NOMO-1 treated with DMSO at 0.1 percent for 48 hours (cell line): ENCODE results near the gene LEMD2.

Source experiments
- DNase-seq: peaks from one replicate; lab custom pipeline; 2025; ENCODE audit not compliant: unreplicated experiment; lab: John Stamatoyannopoulos, UW

LEMD2 gene

DNA sequence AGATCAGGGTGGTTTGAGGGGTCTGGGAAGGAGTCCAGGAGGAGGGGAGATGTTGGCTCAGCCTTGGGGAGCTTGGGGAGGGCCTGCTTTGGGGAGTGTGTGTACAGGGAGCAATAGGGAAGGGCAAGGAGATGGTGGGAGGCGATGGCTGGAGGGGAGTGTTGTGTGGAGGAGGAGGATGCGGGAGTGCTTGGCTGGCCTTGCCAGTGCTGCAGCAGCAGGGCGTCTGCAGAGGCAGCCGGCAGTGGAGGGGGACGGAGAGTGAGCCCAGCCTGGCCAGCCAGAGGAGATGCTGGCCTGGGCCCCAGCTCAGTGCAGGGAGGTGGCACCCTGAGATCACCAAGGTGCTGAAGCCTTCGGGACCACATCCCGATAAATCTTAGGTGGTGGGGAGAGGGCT lies 46.1 kb downstream of the LEMD2 start:
- DNase-seq: no peak

DNA sequence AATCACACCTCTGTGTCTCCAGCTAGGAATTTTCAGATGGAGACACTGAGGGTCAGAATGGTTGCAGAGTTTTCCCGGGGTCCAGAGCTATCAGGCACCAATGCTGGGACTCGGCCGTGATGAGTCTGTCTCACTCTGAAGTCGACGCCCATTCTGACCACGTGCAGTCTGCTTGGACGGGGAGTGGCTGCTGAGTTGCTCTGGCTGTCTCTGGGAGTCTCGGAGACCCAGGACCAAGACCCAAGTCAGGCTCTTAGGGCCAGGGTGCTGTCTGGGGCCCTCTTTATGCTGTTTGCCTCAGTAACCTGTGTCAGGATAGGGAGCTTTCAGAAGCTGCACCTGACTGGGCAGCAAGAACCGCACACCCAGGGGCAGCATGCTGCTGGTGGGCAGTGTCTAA lies 46.8 kb downstream of the LEMD2 start:
- no peak for DNase-seq

DNA sequence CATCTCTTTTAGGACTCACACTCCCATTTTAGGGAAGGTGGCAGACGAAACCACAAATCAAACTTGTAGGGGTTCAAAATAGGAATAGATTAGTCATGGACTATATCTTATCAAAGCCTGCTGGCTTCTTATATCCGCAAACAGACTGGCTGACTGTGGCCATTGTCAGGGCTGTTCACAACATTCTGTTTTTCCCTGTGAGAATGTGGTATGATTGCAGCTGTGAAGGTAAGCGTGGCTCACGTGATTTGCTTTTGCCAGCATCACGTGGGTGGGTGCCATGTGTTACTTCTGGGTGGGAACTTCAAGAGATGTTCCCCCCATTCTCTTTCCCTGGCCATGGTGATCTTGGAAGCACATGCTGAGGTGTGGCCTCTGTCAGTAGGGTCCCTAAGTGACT lies 48.1 kb downstream of the LEMD2 start:
- DNase-seq: no peak

DNA sequence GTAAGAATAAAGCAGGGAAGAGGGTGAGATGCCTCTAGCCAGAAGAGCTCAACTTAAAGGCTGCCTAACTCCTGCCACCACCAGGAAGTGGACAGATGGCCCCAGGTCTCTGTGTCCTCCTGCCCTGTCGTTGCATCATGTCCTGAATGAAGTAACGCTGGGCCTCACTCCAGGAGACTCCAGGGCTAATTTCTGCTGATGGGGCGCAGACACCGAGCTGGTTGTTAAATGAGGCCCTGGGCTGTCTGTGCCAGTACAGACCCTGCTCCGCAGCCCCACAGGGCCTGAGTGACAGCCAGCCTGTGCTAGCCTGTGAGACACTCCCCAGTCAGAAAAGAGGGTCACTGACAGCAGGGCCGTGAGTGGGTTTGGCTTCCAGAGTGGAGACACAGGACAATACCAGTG lies 48.7 kb downstream of the LEMD2 start:
- peak; percentile 6 for DNase-seq

DNA sequence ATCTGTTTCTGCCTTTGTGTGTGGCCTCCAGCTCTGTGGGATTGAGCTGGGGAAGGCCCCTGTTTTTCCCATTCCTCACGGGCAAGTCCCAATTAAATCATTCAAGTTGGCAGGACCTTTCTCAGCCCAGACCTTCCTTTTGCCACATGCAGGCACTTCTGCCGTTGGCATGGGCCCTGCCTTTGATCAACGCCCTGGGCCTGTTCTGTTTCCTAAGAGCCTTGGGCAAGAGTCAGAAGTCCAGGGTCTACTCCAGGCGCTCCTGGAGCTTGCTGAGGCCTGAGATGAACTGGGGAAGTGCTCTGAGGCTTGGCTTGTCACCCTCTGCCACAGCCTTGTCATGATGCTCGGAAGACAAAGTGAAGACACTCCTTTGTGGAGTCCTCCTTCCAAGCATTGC lies 49.4 kb downstream of the LEMD2 start:
- no peak for DNase-seq

DNA sequence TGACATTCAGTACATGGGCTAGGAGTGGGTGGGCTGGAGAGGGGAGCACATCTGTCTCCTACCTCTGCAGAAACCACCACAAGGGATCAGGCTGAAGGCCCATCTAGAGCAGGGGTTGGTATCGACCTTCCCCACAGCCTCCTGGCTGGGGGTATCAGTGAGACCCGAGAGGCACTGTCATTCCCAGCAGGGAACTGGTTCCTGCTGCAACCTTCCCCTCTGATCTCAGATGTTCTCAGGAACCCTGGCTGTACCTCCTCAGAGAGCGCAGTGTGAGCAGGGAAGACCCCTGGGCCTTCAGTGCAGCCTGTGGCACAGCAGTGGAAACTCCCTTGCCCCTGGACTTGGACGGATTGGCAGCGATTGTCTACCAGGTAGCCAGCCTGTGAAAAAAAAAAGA lies 50.1 kb downstream of the LEMD2 start:
- DNase-seq: no peak

DNA sequence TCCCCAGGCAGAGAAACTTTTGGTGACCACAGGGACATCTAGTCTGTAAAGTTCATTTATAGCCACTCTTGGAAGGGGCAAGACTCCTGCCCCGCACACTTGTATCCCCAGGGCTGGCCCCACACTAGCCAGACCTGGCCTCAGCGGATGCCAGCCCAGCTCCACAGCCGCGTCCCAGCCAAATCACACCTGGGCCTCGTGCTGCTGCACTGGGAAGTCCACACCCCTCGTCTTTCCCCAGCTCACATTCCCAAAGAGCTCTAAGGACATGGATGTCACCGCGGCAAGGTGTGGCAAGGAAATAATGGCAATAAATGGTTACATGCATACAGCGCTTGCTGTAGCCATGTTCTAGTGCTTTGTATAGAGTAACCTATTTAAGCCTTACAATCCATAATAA lies 50.8 kb downstream of the LEMD2 start:
- no peak for DNase-seq

DNA sequence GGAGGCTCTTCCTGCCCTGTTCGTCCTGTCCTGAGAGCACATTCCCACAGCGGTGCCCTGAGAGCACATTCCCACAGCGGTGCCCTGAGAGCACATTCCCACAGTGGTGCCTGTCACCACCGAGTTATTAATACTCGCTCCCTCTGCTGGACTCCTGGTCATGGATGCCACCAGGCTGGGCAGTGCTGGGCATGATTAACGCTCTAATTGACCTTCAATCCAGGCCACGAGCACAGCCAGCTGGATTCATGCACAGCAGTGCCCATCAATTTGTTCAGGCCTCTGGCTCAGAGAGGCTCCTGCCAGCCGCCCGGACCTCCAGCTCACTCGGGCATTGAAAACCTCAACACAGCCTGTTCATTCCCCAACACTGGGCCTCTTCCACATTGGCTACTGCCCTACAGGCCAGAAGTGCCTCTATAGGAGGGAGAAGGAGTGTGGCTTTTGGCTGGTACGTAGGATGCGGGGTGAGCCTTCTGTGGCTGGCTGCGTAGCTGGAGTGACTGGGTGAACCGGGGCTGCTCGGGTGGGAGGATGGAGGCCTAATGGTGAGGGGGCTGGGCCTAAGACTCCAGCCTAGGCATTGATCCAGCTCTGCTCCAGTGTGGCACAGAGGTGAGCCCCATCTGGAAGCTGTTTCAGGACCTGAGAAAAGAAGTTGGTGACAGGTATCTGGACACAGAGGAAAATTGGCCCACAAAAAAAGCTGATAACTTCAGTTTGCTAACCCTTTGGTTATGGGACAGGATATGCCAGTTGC lies 51.5 kb downstream of the LEMD2 start:
- no peak for DNase-seq

DNA sequence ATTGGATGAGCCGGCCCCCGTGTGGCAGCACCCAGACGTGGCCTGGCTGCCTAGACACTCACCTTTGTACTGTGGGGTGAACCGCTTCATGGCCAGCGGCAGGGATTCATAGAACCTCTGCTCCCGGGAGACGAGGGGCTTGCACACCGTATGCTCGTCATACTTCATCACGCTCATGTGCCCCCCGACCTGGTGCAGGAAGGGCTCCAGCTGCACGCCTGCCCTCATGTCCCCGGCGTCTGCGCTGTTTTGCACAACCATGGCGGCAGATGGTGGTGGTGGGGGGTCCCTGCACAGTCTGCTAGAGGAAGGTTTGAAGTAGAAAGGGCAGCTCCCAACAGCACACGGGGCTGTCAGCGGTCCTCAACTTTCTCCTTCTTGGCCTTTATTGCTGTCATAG lies 53.7 kb downstream of the LEMD2 start:
- no peak for DNase-seq

DNA sequence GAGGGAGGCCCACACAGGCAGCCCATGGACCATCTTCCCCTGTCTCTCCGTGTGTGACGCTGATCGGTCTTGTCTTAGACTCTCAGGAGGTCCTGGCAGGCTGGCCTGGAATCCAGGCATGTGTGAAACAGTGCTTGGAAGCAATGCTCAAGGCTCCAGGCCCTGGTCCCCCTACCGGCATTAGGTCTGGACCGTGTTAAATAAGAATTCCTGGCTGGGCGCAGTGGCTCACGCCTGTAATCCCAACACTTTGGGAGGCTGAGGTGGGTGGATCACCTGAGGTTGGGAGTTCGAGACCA lies 55.3 kb downstream of the LEMD2 start:
- DNase-seq: no peak

DNA sequence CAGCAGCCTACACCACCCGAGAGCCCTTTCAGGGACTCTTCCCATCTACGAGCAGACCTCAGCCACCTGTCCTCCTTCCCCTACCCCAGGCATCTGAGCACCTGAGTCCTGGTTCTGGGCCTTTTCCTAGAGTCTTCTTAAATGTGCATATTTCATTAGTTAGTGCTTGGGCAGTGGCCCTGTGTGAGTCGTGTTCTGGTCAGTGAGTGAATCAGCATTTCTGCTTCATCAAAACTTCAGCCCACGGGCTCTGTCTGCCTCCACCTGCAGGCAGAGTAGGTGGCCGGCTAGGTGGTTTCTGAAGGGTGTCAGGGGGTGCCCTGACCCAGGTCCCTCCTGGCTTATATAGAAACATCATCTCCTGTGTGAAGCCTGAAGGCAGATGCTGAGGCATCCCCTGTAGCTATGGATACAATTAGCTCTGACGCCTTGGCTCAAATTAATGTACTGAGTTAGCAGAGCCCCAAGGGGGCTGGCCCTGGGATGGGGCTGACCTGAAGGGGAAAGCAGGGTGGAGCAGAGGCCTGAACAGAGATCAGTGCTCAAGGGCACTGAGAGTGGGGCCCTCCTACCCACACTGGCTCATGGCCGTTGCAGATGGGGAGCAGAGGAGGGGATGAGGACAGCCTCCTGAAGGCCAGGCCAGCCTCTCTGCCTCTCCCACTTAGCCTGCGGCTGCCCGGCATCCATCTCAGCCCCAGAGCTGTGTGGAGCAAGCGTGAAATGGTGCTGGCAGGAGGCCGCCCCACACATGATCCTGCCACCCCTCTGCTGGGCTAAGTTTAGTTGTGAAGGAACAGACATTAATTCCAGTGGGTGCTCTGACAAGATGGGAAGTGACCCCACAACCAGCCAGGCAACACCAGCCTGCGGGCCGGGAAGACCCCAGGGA lies 55.9 kb downstream of the LEMD2 start:
- DNase-seq: no peak

DNA sequence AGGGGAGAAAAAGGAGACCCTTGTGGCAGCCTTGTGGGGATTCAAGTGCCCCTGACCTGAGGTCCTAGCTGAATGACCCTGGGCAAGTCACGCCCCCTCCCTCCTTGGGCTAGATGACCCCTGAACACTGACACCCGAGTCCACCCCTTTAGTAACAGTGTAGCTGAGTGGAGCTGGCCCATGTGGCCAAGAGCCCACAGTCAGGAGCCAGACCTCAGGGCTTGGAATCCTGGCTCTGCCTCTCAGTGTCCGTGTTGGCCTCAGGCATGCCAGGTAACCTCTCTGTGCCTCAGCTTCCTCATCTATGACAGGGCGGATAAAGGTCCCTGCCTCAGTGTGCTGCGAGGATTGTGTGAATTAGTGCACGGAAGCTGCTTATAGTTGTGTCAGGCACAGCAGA lies 56.5 kb downstream of the LEMD2 start:
- DNase-seq: no peak

DNA sequence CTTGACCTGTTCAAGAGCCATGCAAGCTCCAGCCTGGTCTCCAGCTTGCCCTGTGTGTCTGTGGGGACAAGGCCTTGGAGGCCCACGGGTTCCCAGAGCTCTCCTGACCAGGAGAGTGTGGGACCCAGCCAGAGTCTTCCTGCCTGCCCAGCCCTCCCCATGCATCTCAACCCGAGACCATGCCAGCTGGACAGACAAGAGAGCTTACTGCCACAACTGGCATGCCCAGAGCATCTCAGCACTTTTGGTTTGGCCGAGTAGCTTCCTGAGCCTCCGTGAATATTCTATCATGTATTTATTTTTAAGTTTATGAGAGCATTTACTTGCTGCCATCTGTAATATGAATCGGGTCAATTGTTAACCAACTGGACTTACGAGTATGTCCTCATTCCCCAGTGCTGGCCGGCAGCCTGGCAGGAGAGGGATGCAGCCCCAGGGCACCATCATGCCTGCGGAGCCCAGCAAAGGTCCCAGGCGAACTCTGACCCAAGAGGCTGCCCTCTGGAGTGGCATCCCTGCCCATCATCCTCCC lies 57.1 kb downstream of the LEMD2 start:
- DNase-seq: no peak

DNA sequence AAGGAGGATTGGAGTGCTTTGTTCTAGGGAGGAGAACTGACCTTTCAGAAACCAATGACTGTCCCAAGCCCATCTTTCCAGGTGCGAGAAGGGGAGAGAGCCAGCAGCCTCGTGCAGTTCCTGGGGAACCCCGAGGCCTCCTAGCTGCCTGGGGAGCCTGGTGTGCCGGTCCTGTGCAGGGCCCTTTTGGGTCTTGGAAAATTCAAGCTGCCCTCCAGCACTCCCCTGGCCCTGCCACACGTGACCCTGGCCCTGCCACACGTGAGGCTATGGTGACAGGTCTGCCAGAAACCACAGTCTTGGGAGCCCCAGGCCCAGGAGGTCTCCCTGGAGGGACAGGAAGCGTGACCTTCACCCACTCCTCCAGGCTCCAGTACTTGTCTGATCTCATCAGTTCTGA lies 57.9 kb downstream of the LEMD2 start:
- DNase-seq: no peak

DNA sequence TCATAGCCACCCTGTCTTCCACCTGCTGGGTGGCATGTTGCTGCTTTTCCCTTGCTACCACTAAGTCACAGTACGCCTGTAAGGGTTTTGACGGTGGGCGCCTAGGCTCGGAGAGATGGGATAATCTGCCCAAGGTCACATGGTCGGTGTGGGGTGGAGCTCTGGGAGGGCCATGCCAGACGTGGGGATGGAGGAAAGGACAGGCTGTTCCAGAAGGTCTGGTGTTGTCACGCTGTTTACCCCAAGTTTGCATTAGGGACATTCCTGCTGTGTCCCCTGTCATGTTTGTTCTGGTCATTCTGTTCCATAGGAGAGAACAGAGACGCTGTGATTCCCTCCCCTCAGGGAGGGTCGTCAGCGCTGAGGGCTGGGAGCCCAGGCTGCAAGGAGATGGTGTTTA lies 58.3 kb downstream of the LEMD2 start:
- DNase-seq: no peak

DNA sequence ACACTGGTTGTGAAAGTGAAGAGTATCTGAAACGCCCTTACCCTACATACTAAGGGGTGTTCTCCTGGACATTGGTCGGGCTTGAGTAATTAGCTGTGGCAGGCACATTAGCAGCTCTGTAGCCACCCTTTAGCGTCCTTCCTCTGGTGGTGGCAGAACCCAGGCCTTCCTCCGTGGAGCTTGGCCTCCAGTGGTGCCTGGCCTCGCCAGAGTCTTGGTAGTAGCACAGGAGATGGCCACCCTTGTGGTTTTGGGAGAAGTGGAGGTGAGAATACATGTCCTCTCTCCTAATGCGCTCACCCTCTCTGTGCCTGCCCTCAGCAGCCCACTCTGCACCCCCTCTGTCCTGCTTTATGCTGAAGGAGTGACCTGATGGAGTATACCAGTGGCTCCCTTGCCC lies 59.9 kb downstream of the LEMD2 start:
- DNase-seq: no peak

DNA sequence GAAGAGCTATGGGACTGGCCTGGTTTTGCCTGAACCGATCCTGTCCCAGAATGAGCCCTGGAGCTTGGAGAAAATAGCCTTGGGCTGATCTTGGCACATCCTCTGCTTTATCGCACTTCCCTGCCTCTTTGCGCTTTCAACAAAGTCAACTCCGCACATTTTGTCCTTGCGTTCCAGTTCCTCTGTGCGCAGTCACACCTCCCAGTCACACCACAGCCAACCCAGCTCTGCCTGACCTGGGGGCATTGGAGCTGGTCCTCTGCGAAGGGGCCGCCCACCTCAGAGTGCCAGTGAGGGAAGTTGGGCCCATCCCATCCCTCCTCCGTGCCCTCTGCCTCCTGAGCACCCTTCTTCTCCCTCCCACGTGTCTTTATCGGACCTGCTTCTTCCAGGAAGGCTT lies 60.5 kb downstream of the LEMD2 start:
- no peak for DNase-seq

DNA sequence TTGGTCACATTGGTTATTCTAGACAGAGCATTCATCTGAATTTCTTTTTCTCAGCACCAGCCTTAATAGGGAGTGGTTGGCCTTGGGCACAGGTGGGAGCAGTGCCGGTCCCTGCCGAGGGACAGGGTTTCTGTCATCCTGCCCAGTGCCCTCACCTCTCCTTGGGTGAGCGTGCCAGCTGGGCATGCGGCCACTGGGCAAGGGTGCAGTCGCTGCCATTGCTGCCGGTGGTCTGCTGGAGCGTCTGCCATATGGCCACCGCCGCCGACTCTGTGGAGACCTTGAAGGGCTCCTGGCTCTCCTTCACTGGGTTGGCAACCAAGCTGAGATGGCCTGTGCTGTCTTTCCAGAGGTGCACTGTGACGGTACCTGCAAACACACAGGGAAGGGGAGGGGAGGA lies 61.0 kb downstream of the LEMD2 start:
- DNase-seq: no peak

DNA sequence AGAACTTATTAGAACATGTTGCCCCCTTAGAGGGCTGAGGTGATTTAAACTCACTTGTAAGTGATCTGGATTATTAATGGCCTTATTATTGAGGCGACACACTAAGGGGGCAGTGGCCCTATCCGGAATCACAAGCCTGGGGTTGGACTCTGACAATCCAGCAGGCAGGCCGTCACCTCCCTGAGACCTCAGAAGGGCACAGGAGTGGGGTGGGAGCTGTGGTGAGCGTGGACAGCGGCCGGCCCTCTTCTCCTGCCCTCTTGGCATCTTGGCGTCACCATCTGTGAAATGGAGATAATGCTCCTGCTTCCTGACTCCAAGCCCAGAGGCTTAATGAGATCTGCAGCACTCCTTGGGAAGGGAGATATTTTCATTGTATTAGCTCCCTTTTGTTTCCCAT lies 61.8 kb downstream of the LEMD2 start:
- DNase-seq: no peak

DNA sequence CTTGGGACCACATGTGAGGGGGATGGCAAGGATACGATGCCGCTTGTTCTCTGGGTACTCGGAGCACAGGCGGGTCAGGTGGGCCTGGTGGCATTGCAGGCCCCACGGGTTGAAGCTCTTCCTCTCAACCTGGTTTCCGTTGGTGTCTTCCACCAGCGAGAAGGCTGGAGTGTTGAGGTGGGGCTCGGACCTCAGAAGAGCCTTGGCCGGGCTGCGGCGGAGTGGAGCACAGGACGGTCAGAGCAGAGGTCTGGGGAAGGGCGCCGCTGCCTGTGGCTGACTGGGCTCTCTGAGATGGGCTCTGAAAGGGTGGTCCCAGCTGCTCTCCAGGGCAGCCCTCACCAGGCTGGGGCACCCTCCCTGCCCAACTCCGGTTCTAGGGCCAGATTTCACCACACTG lies 62.2 kb downstream of the LEMD2 start:
- no peak for DNase-seq

DNA sequence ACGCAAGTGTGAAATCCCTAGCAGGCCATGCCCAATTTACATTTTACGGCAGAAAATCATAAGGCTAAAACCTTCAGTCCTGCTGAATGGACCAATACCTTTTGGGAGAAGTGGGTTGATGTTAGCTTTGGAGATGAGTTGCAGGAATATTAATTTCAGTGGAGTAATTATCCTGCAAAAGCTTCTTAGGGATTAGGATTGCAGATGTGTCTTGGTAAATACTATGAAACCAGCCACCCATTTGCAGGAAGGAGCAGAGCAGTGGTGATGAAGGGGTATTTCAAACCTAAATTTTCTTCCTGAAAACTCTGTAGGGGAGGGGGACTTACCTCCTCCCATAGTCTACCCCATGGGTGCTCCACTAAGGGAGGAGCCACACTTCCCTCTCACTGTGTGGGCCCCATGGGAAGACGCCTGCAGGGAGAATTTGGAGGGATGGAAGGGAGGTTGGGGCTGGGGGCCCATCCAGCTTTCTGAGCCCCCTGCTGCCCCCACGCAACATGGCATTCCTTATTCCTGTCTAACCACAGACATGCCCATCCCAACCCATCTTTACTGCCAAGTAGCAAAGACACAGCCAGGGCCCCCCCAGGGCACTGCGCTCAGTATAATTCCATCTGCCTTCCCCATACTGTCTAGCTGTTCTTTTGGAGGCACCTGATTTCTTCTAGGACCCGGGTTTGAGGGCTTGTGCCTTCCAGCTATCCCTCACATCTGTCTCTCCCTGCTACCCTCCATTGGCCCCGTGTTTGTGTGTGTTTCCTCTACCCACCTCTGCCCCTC lies 62.8 kb downstream of the LEMD2 start:
- no peak for DNase-seq

DNA sequence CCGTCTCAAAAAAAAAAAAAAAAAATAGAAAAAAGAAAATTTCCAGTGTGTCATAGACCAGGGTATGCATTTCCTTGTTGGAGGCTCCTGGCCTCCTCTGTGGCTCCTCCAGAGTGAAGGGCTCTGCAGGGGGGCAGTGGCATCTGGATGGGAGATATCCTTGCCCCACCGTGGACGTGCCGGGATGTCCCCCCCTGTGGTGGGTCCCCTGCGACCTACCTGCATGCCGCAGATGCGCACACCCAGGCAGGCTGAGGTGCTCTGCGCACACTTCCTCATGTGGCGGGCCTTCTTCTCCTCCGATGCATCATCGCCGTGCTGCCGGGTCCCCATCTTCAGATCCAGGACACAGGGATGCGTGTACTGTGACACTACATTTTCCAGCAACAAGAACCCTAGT lies 63.7 kb downstream of the LEMD2 start:
- DNase-seq: no peak
